Measurements from ENCODE around the gene PPIH. TPM values are rescaled to one million over a fixed set of nuclear protein-coding genes. Genes with fewer than 3 reads are reported as not detected.
A peak's percentile ranks its signal among the peaks of the same experiment; 100 is the strongest.
"Not testable (repeated sequence)": the region's sequence is repeated elsewhere in the genome, so short reads cannot be mapped to it uniquely, and the experiment has no call there.

PPIH gene
- 26.1 TPM for total RNA-seq

- no peaks in the 10 kb centered on the region for H3K27me3 ChIP-seq (ENCODE audit: insufficient read depth, low read length)
- peaks cover 20% of the 10 kb centered on the region for H3K4me1 ChIP-seq (ENCODE audit: insufficient read depth, low read length)
- H3K4me3 ChIP-seq (ENCODE audit: low read length), result peak within 1 kb of the TSS; percentile 74
- H3K9me3 ChIP-seq (ENCODE audit: low read depth, low read length), result no peaks in the 10 kb centered on the region
Observed at GRCh38 chr1:42657981-42658876, at the start of gene PPIH. TSS of gene PPIH (plus strand) at chr1:42658423. CDS start at chr1:42658447, 24 bp downstream.

GRCh38 chr1:42613803-42614131 lies 44.5 kb upstream of the PPIH start:
- no peaks in the 10 kb centered on the region for H3K27me3 ChIP-seq (ENCODE audit: insufficient read depth, low read length)
- H3K4me3 ChIP-seq (ENCODE audit: low read length), result no peak overlapping the region

DNA sequence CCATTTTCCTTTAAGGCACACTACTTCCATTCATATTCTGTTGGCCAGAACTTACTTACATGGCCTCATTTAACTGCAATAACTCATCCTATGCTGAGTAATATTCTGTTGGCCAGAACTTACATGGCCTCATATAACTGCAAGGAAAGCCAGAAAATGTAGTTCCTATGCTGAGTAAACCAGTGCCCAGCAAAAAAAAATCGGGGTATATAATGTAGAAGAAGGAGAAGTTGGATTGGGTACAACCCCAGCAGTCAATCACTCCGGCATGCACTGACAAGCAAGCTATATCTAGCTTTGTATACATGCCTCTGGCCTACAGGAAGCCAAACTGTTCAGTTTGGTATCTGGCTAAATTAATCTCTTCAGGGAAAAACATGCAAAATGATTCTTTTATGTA lies 39.4 kb upstream of the PPIH start:
- Histone ChIP-seq H3K9me3 (ENCODE audit: low read depth, low read length) (no peaks in the 10 kb centered on the region), H3K4me1 (ENCODE audit: insufficient read depth, low read length) (no peaks in the 10 kb centered on the region), H3K27me3 (ENCODE audit: insufficient read depth, low read length) (no peaks in the 10 kb centered on the region), H3K4me3 (ENCODE audit: low read length) (no peak overlapping the region)

More at GRCh38 chr1:42613803-42614131, 44.5 kb upstream of the PPIH start:
- no peaks in the 10 kb centered on the region for H3K9me3 ChIP-seq (ENCODE audit: low read depth, low read length)
- H3K4me1 ChIP-seq (ENCODE audit: insufficient read depth, low read length), result no peaks in the 10 kb centered on the region

- no peaks in the 10 kb centered on the region for H3K9me3 ChIP-seq (ENCODE audit: low read depth, low read length)
- no peak overlapping the region for H3K4me3 ChIP-seq (ENCODE audit: low read length)
- no peaks in the 10 kb centered on the region for H3K27me3 ChIP-seq (ENCODE audit: insufficient read depth, low read length)
- H3K4me1 ChIP-seq (ENCODE audit: insufficient read depth, low read length), result no peaks in the 10 kb centered on the region
Observed at GRCh38 chr1:42620307-42620706, 37.9 kb upstream of the PPIH start.

DNA sequence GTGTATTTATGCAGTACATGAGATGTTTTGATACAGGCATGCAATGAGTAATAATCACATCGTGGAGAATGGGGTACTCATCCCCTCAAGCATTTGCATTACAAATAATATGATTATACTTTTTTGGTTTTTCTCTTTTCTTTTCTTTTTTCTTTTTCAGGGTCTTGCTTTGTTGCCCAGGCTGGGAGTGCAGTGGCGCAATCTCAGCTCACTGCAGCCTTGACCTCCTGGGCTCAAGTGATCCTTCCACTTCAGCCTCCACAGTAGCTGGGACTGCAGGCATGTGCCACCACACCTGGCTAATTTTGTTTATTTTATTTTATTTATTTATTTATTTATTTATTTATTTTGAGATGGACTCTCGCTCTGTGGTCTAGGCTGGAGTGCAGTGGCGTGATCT lies 37.0 kb upstream of the PPIH start:
- not testable (repeated sequence) for H3K9me3 ChIP-seq (ENCODE audit: low read depth, low read length); H3K27me3 ChIP-seq (ENCODE audit: insufficient read depth, low read length); H3K4me1 ChIP-seq (ENCODE audit: insufficient read depth, low read length); H3K4me3 ChIP-seq (ENCODE audit: low read length)

DNA sequence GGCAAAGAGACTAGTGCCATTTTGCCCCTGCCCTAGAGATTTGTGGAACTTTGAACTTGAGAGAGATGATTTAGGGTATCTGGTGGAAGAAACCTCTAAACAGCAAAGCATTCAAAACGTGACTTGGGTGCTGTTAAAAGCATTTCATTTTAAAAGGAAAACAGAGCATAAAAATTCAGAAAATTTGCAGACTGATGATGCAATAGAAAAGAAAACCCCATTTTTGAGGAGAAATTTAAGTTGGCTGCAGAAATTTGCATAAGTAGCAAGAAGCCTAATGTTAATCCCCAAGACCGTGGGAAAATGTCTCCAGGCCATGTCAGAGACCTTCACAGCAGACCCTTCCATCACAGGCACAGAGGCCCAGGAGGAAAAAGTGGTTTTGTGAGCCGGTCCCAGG lies 31.0 kb upstream of the PPIH start:
- H3K9me3 ChIP-seq (ENCODE audit: low read depth, low read length); H3K4me3 ChIP-seq (ENCODE audit: low read length); H3K27me3 ChIP-seq (ENCODE audit: insufficient read depth, low read length); H3K4me1 ChIP-seq (ENCODE audit: insufficient read depth, low read length): not testable (repeated sequence)

DNA sequence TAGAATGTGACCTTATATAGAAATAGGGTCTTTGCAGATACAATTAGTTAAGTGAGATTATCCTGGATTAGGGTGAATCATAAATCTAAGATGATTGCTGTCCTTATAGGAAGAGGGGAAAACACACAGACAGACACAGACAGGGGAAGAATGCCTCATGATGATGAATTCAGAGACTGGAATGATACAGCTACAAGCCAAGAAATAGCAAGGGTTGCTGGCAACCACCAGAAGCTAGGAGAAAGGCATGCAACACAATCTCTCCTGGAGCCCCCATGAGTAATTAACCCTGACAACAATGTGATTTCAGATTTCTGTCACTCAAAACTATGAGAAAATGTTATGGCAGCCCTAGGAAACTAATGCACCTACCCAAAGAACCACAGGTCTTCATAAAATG lies 19.1 kb upstream of the PPIH start:
- Histone ChIP-seq H3K9me3 (ENCODE audit: low read depth, low read length) (no peaks in the 10 kb centered on the region), H3K4me3 (ENCODE audit: low read length) (no peak overlapping the region), H3K4me1 (ENCODE audit: insufficient read depth, low read length) (no peaks in the 10 kb centered on the region), H3K27me3 (ENCODE audit: insufficient read depth, low read length) (no peaks in the 10 kb centered on the region)

- Histone ChIP-seq H3K9me3 (ENCODE audit: low read depth, low read length) (no peaks in the 10 kb centered on the region), H3K4me1 (ENCODE audit: insufficient read depth, low read length) (no peaks in the 10 kb centered on the region), H3K27me3 (ENCODE audit: insufficient read depth, low read length) (no peaks in the 10 kb centered on the region), H3K4me3 (ENCODE audit: low read length) (no peak overlapping the region)
Observed at GRCh38 chr1:42646056-42646455, 12.2 kb upstream of the PPIH start.

- Histone ChIP-seq H3K9me3 (ENCODE audit: low read depth, low read length) (no peaks in the 10 kb centered on the region), H3K4me1 (ENCODE audit: insufficient read depth, low read length) (peaks cover 20% of the 10 kb centered on the region), H3K27me3 (ENCODE audit: insufficient read depth, low read length) (no peaks in the 10 kb centered on the region), H3K4me3 (ENCODE audit: low read length) (no peak overlapping the region)
Observed at GRCh38 chr1:42657201-42657600, 1.0 kb upstream of the PPIH start.

GRCh38 chr1:42658877-42659337 lies 684 bp downstream of the PPIH start:
- Histone ChIP-seq H3K4me1 (ENCODE audit: insufficient read depth, low read length) (peaks cover 20% of the 10 kb centered on the region), H3K27me3 (ENCODE audit: insufficient read depth, low read length) (no peaks in the 10 kb centered on the region), H3K4me3 (ENCODE audit: low read length) (peak overlapping the region; percentile 74), H3K9me3 (ENCODE audit: low read depth, low read length) (no peaks in the 10 kb centered on the region)

DNA sequence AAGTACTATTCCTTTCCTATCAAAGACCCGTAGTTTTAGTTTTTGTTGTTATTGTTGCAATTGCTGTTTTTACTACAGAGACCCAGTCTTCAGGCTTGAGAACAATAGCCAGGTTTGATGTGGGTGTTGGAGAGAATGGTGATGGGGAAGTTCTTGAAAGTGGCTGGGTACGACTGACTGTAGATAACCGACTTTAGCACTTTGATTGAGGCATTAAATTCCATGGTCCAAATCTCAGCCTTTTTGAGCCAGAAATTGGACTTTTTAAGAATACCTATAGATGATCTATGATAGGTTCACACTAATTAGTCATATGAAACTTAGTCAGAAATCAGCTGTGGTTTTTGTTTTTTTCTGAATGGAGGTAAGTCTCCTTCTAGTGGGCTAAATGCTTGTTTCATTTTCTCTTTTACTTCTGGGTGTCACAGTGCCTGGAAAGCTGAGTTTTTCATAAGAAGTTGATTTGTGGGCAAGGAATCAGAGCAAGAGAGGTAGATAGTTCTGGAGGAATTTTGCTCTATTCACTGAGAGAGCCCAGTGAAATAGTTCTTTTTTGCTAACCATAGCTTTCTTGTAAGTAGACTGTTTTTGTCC lies 2.8 kb downstream of the PPIH start:
- Histone ChIP-seq H3K4me3 (ENCODE audit: low read length) (no peak overlapping the region), H3K4me1 (ENCODE audit: insufficient read depth, low read length) (peaks cover 20% of the 10 kb centered on the region), H3K27me3 (ENCODE audit: insufficient read depth, low read length) (no peaks in the 10 kb centered on the region), H3K9me3 (ENCODE audit: low read depth, low read length) (no peaks in the 10 kb centered on the region)

DNA sequence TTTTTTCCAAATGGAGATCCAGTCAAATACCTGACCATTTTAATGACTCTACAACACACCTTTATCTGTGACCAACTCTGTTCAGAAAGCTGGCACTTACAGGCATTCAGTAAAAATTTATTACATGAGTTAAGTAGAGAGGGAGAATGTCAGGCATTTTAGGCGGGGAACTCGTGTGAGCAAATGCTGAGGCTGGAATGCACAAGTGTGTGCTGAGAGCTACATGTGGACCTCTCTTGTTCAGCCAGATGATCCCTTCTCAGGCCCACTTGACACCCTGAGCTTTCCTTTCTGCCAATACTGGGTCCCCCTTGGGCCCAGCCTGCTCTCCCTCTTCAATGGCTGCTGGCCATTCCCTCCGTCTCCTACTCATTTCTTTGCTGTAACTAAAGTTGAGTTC lies 11.7 kb downstream of the PPIH start:
- Histone ChIP-seq H3K9me3 (ENCODE audit: low read depth, low read length) (no peaks in the 10 kb centered on the region), H3K4me1 (ENCODE audit: insufficient read depth, low read length) (no peaks in the 10 kb centered on the region), H3K4me3 (ENCODE audit: low read length) (no peak overlapping the region), H3K27me3 (ENCODE audit: insufficient read depth, low read length) (no peaks in the 10 kb centered on the region)

GRCh38 chr1:42670425-42670824 lies 12.2 kb downstream of the PPIH start:
- no peaks in the 10 kb centered on the region for H3K27me3 ChIP-seq (ENCODE audit: insufficient read depth, low read length)
- no peaks in the 10 kb centered on the region for H3K4me1 ChIP-seq (ENCODE audit: insufficient read depth, low read length)
- H3K9me3 ChIP-seq (ENCODE audit: low read depth, low read length), result no peaks in the 10 kb centered on the region
- no peak overlapping the region for H3K4me3 ChIP-seq (ENCODE audit: low read length)

DNA sequence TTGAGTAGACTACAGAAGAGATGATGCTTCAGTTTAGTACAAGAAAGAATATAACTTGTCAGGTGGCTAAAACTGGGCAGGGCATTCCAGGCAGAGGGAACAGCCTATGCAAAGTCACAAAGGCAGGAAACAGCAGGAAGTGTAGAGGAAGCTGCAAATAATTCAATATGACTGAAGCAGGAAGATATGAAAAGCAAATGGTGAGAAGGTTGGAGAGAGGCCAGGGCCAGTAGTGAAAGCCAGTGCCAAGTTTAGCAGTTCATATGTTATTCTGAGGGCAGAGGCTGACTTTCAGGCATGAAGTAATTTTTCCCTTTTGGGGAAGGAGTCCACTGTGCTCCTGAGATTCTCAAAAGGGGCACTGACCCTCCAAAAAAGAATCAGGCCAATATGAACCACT lies 16.0 kb downstream of the PPIH start:
- Histone ChIP-seq H3K27me3 (ENCODE audit: insufficient read depth, low read length) (no peaks in the 10 kb centered on the region), H3K9me3 (ENCODE audit: low read depth, low read length) (no peaks in the 10 kb centered on the region), H3K4me1 (ENCODE audit: insufficient read depth, low read length) (no peaks in the 10 kb centered on the region), H3K4me3 (ENCODE audit: low read length) (no peak overlapping the region)

DNA sequence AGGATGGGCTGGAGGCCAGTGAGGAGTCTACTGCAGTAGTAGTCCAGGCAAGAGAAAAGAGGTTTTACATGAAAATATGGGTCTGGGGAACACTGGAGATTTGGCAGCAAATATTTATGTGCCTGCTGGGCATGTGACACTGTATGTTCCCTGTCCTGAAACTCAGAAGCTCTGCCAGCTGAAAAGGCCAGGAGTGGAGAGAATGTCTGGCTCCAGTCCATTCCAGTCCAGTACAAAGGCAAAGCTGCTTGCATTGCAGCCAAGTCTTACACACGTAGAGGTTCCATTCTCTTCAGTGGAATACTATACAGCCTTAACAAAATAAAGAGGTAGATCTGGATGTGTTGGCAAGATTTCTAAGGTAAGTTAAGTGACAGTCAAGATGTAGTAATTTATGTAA lies 16.5 kb downstream of the PPIH start:
- Histone ChIP-seq H3K9me3 (ENCODE audit: low read depth, low read length) (no peaks in the 10 kb centered on the region), H3K4me3 (ENCODE audit: low read length) (no peak overlapping the region), H3K27me3 (ENCODE audit: insufficient read depth, low read length) (no peaks in the 10 kb centered on the region), H3K4me1 (ENCODE audit: insufficient read depth, low read length) (no peaks in the 10 kb centered on the region)

- Histone ChIP-seq H3K4me1 (ENCODE audit: insufficient read depth, low read length) (peaks cover 1% of the 10 kb centered on the region), H3K9me3 (ENCODE audit: low read depth, low read length) (no peaks in the 10 kb centered on the region), H3K27me3 (ENCODE audit: insufficient read depth, low read length) (no peaks in the 10 kb centered on the region), H3K4me3 (ENCODE audit: low read length) (no peak overlapping the region)
Observed at GRCh38 chr1:42675467-42675866, 17.2 kb downstream of the PPIH start.

All from mononuclear cell (primary cell).